C4-2B (cell line): ENCODE data around the gene EPM2AIP1.

Experiments used
- CTCF ChIP-seq: fragments of 450-650 bp; conservative IDR thresholded peaks from 2 replicates; pipeline ENCODE4 v1.5.1; 2017; ENCODE audit warnings: mild to moderate bottlenecking
- ZFX ChIP-seq: fragments of 450-650 bp; IDR thresholded peaks from 2 replicates; pipeline ENCODE4 v1.6.1; 2017

- TF ChIP-seq CTCF, result no peak
- TF ChIP-seq ZFX, result no peak
Measured at GRCh38 chr3:36944641-36945270, 48.2 kb downstream of the EPM2AIP1 start, which contains the start of gene TRANK1.
